GM23338 (cell line): Measurements from ENCODE around the gene PTPRN2. TPM values are rescaled to one million over a fixed set of nuclear protein-coding genes. Genes with fewer than 3 reads are reported as not detected.

Source experiments
- ATAC-seq: fragments of 200-7000 bp; cut with Tn5 transposase; 3 replicates; pipeline ENCODE4 v1.9.1; 2020
- DNase-seq: peaks from one replicate; pipeline ENCODE4 v3.0.0-alpha.2; 2015; ENCODE audit warnings: low spot score
- H2AFZ ChIP-seq: fragments of 200-600 bp; sonication (generic); 2 replicates; pipeline ENCODE4 v1.8.0; 2016; ENCODE audit warnings: antibody characterized with exemption, mild to moderate bottlenecking, moderate library complexity
- H3F3A ChIP-seq: fragments of 200-600 bp; sonication (generic); replicated peaks from 2 replicates; pipeline ENCODE4 v1.8.0; 2017; ENCODE audit warnings: antibody characterized with exemption, mixed run types, low read depth
- H3K27ac ChIP-seq: fragments of 200-600 bp; sonication (generic); 2 replicates; pipeline ENCODE4 v1.6.1; 2016; ENCODE audit warnings: low read depth
- H3K27me3 ChIP-seq: fragments of 200-600 bp; sonication (generic); 2 replicates; pipeline ENCODE4 v1.8.0; 2016; ENCODE audit warnings: mild to moderate bottlenecking, mixed run types, moderate library complexity; ENCODE audit not compliant: insufficient read depth
- H3K36me3 ChIP-seq: fragments of 200-600 bp; sonication (generic); 2 replicates; pipeline ENCODE4 v1.8.0; 2016; ENCODE audit warnings: mild to moderate bottlenecking; ENCODE audit not compliant: insufficient read depth
- H3K4me1 ChIP-seq: fragments of 200-600 bp; sonication (generic); 2 replicates; pipeline ENCODE4 v1.8.0; 2016; ENCODE audit warnings: mild to moderate bottlenecking, moderate library complexity; ENCODE audit not compliant: insufficient read depth
- H3K4me2 ChIP-seq: fragments of 200-600 bp; sonication (generic); 2 replicates; pipeline ENCODE4 v1.7.1; 2017; ENCODE audit warnings: mixed run types
- H3K4me3 ChIP-seq: fragments of 200-600 bp; sonication (generic); 2 replicates; pipeline ENCODE4 v1.6.1; 2016; ENCODE audit warnings: mixed run types
- H3K79me2 ChIP-seq: fragments of 200-600 bp; sonication (generic); replicated peaks from 2 replicates; pipeline ENCODE4 v1.8.0; 2017; ENCODE audit warnings: mild to moderate bottlenecking; ENCODE audit not compliant: insufficient read depth
- H3K9me2 ChIP-seq: fragments of 200-600 bp; sonication (generic); 2 replicates; pipeline ENCODE4 v1.8.0; 2017; ENCODE audit not compliant: insufficient read depth
- H4K20me1 ChIP-seq: fragments of 200-600 bp; sonication (generic); replicated peaks from 2 replicates; pipeline ENCODE4 v1.8.0; 2017; ENCODE audit warnings: mild to moderate bottlenecking; ENCODE audit not compliant: insufficient read depth
- H3K27ac Mint-ChIP-seq: 2 replicates; pipeline ENCODE4 v1.8.0; 2020; ENCODE audit warnings: inconsistent platforms, mild to moderate bottlenecking, moderate library complexity, mixed read lengths
- H3K27me3 Mint-ChIP-seq: 3 replicates; pipeline ENCODE4 v1.8.0; 2022; ENCODE audit warnings: low read depth, mild to moderate bottlenecking, moderate library complexity, mixed read lengths, inconsistent platforms; ENCODE audit not compliant: insufficient read depth, poor library complexity
- H3K36me3 Mint-ChIP-seq: 3 replicates; pipeline ENCODE4 v1.8.0; 2021; ENCODE audit warnings: low read depth, mild to moderate bottlenecking, inconsistent platforms, moderate library complexity, mixed read lengths
- H3K4me1 Mint-ChIP-seq: 3 replicates; pipeline ENCODE4 v1.8.0; 2020; ENCODE audit warnings: mild to moderate bottlenecking, inconsistent platforms, mixed read lengths
- H3K4me3 Mint-ChIP-seq: 3 replicates; pipeline ENCODE4 v1.8.0; 2021; ENCODE audit warnings: moderate library complexity, mild to moderate bottlenecking, inconsistent platforms, mixed read lengths
- H3K9me3 Mint-ChIP-seq: 3 replicates; pipeline ENCODE4 v1.8.0; 2020; ENCODE audit warnings: moderate library complexity, mild to moderate bottlenecking, inconsistent platforms, mixed read lengths
- CREB1 ChIP-seq: fragments of 250-450 bp; sonication (Bioruptor Pico); IDR thresholded peaks from 2 replicates; pipeline ENCODE4 v1.5.0; 2020; ENCODE audit warnings: low read depth, mild to moderate bottlenecking, moderate library complexity
- EZH2 ChIP-seq: fragments of 200-600 bp; sonication (generic); IDR thresholded peaks from one replicate; pipeline ENCODE4 v1.8.0; 2017; ENCODE audit warnings: antibody characterized with exemption, mild to moderate bottlenecking, low read depth; ENCODE audit not compliant: unreplicated experiment
- EZH2phosphoT487 ChIP-seq: fragments of 200-600 bp; sonication (generic); IDR thresholded peaks from one replicate; pipeline ENCODE4 v1.8.1; 2018; ENCODE audit warnings: antibody characterized with exemption; ENCODE audit not compliant: unreplicated experiment
- JUNB ChIP-seq: IDR thresholded peaks from one replicate; pipeline ENCODE4 v1.6.1; 2016; ENCODE audit warnings: antibody characterized with exemption; ENCODE audit not compliant: unreplicated experiment
- NANOG ChIP-seq: IDR thresholded peaks from 2 replicates; pipeline ENCODE4 v1.6.1; 2016; ENCODE audit warnings: antibody characterized with exemption, borderline replicate concordance
- POLR2AphosphoS5 ChIP-seq: IDR thresholded peaks from 2 replicates; pipeline ENCODE4 v1.6.1; 2016; ENCODE audit warnings: antibody characterized with exemption, low read depth
- REST ChIP-seq: IDR thresholded peaks from one replicate; pipeline ENCODE4 v1.6.1; 2018; ENCODE audit warnings: antibody characterized with exemption; ENCODE audit not compliant: unreplicated experiment
- STAT1 ChIP-seq: IDR thresholded peaks from one replicate; pipeline ENCODE4 v1.6.1; 2016; ENCODE audit warnings: antibody characterized with exemption; ENCODE audit not compliant: unreplicated experiment
- ZNF114 ChIP-seq: fragments of 250-450 bp; sonication (Bioruptor Pico); IDR thresholded peaks from 2 replicates; pipeline ENCODE4 v1.5.0; 2020; ENCODE audit warnings: mild to moderate bottlenecking, moderate library complexity
- ZNF331 ChIP-seq: fragments of 250-450 bp; sonication (Bioruptor Pico); IDR thresholded peaks from 2 replicates; pipeline ENCODE4 v1.5.0; 2020; ENCODE audit warnings: low read depth, mild to moderate bottlenecking, moderate library complexity
- ZNF462 ChIP-seq: fragments of 250-450 bp; sonication (Bioruptor Pico); IDR thresholded peaks from 2 replicates; pipeline ENCODE4 v1.5.0; 2020; ENCODE audit warnings: mild to moderate bottlenecking, moderate library complexity
- polyA plus RNA-seq: library from polyadenylated mRNA; unstranded; fragments of >200 nt; fragmentation: Nextera tagmentation; extraction: Ambion mirVana; gene quantifications from 2 replicates; pipeline ENCODE4 v1.2.1, GENCODE V29; 2016
- total RNA-seq: library from RNA; depleted of rRNA; stranded (reverse); fragments of >200 nt; shearing (Covaris generic); gene quantifications from 2 replicates; pipeline ENCODE4 v1.2.3, GENCODE V29; 2014
- TF ChIP-seq, protein P1 (sequence below): IDR thresholded peaks from 2 replicates; pipeline ENCODE4 v1.6.1; 2016; ENCODE audit warnings: antibody characterized with exemption
- TF ChIP-seq, protein P2 (sequence below), 2 experiments: fragments of 200-600 bp in 1 of 2; sonication (generic) in 1 of 2; conservative IDR thresholded peaks; 2 replicates each; pipeline versions ENCODE4 v1.5.1 to v1.6.1; 2016 to 2017; ENCODE audit warnings: antibody characterized with exemption in 2 of 2, low read depth in 2 of 2, mild to moderate bottlenecking in 2 of 2, moderate library complexity in 1 of 2

Gene PTPRN2
- total and polyA plus RNA-seq, 2 experiments from 2014 or later: 0.87 to 4.0 TPM

DNA sequence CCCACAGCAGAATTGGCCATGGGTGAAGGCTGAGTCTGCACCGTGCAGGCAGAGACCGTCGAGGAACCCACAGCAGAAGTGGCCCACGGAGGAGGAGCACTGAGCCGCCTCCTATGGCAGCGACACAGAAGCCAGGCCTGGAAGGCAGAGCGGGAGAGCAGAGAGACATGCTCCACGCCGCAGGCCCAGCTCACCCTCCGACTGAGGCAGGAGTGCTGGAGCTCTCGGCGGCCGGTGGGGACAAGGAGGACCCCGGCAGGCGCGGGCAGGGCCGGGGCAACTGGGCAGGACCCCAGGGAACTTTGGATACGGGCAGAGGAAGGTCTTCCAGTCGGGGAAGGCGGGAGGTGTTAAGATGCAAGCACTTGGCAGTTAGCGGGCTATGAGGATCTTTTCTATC lies 830.4 kb downstream of the PTPRN2 start:
- Histone ChIP-seq H3K4me2 (no peak overlapping the region), H3K36me3 (no peaks in the 10 kb centered on the region), H3K9me2 (no peaks in the 10 kb centered on the region), H4K20me1 (no peaks in the 10 kb centered on the region), H3K27me3 (no peaks in the 10 kb centered on the region), H3K27ac (no peak overlapping the region), H3K4me3 (no peak overlapping the region), H3K79me2 (no peaks in the 10 kb centered on the region), H3F3A (no peaks in the 10 kb centered on the region), H2AFZ (no peak overlapping the region), H3K4me1 (no peaks in the 10 kb centered on the region)
- Mint-ChIP-seq H3K4me1 (no peaks in the 10 kb centered on the region), H3K27ac (no peak overlapping the region), H3K4me3 (no peak overlapping the region), H3K9me3 (peaks cover 89% of the 10 kb centered on the region), H3K36me3 (peaks cover 44% of the 10 kb centered on the region), H3K27me3 (peaks cover 6% of the 10 kb centered on the region)
- TF ChIP-seq, protein P1, sequence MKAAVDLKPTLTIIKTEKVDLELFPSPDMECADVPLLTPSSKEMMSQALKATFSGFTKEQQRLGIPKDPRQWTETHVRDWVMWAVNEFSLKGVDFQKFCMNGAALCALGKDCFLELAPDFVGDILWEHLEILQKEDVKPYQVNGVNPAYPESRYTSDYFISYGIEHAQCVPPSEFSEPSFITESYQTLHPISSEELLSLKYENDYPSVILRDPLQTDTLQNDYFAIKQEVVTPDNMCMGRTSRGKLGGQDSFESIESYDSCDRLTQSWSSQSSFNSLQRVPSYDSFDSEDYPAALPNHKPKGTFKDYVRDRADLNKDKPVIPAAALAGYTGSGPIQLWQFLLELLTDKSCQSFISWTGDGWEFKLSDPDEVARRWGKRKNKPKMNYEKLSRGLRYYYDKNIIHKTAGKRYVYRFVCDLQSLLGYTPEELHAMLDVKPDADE: no peak
- no peak for TF ChIP-seq CREB1 (CRISPR knock-in tag)
- no peak for TF ChIP-seq NANOG
- no peak for TF ChIP-seq ZNF114 (CRISPR knock-in tag)
- no peak for TF ChIP-seq EZH2phosphoT487
- TF ChIP-seq, protein P2, sequence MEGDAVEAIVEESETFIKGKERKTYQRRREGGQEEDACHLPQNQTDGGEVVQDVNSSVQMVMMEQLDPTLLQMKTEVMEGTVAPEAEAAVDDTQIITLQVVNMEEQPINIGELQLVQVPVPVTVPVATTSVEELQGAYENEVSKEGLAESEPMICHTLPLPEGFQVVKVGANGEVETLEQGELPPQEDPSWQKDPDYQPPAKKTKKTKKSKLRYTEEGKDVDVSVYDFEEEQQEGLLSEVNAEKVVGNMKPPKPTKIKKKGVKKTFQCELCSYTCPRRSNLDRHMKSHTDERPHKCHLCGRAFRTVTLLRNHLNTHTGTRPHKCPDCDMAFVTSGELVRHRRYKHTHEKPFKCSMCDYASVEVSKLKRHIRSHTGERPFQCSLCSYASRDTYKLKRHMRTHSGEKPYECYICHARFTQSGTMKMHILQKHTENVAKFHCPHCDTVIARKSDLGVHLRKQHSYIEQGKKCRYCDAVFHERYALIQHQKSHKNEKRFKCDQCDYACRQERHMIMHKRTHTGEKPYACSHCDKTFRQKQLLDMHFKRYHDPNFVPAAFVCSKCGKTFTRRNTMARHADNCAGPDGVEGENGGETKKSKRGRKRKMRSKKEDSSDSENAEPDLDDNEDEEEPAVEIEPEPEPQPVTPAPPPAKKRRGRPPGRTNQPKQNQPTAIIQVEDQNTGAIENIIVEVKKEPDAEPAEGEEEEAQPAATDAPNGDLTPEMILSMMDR (conservative IDR thresholded peaks at IDR 0.05; ENCODE audit: low read depth in 2 of 2): no peak
- no peak for TF ChIP-seq ZNF462
- TF ChIP-seq POLR2AphosphoS5: no peak
- TF ChIP-seq JUNB: no peak
- no peak for TF ChIP-seq REST
- no peak for TF ChIP-seq STAT1
- TF ChIP-seq EZH2: no peak
- TF ChIP-seq ZNF331 (CRISPR knock-in tag): no peak
- DNase-seq: no peak
- ATAC-seq: no peak
